Skin epidermis (tissue), 12 donors: ENCODE data around the gene SIL1.

Source experiments
- H3K27ac ChIP-seq, 21 experiments: fragments of 200-600 bp; sonication (generic) in 11 of 21; one replicate each; pipeline ENCODE4 v1.5.0; 2020; ENCODE audit warnings: mild to moderate bottlenecking in 3 of 21, inconsistent platforms in 2 of 21, moderate library complexity in 2 of 21
- H3K4me3 ChIP-seq, 7 experiments: fragments of 200-600 bp; sonication (generic) in 2 of 7; one replicate each; pipeline ENCODE4 v1.5.0; 2020; ENCODE audit warnings: inconsistent platforms in 2 of 7, mild to moderate bottlenecking in 2 of 7, moderate library complexity in 1 of 7

SIL1 gene

GRCh38 chr5:139012176-139012575 lies 186.0 kb downstream of the SIL1 start:
- Histone ChIP-seq H3K27ac (no peak overlapping the region), H3K4me3 (no peak overlapping the region)

DNA sequence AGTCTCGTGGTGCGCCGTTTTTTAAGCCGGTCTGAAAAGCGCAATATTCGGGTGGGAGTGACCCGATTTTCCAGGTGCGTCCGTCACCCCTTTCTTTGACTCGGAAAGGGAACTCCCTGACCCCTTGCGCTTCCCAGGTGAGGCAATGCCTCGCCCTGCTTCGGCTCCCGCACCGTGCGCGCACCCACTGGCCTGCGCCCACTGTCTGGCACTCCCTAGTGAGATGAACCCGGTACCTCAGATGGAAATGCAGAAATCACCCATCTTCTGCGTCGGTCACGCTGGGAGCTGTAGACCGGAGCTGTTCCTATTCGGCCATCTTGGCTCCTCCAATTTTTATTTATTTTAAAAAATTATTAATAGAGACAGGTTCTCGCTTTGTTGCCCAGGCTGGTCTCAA lies 187.0 kb downstream of the SIL1 start:
- Histone ChIP-seq H3K4me3 (peak overlapping the region in 5 of 7 experiments; percentile 3 to 33 (median 29)), H3K27ac (peak overlapping the region in 10 of 21 experiments; percentile 3 to 71 (median 44))

- H3K27ac ChIP-seq: no peak overlapping the region
- no peak overlapping the region for H3K4me3 ChIP-seq
Observed at GRCh38 chr5:139004374-139005307, 193.5 kb downstream of the SIL1 start.

DNA sequence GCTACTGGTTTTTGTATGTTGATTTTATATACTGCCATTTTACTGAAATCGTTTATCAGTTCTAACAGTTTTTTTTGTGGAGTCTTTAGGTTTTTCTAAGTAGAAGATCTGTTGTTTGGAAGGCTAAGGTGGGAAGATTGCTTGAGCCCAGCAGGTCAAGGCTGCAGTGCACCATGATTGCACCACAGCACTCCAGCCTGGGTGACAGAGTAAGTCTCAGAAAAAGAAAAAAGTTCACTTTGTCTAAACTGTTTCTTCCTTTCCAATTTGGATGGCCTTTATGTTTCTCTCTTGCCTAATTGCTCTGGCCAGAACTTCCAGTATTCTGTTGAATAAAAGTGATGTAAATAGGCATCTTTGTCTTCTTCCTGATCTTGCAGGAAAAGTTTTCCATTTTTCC lies 198.5 kb downstream of the SIL1 start:
- H3K27ac ChIP-seq: no peak overlapping the region
- no peak overlapping the region for H3K4me3 ChIP-seq

GRCh38 chr5:138998521-138998920 lies 199.6 kb downstream of the SIL1 start:
- Histone ChIP-seq H3K27ac (no peak overlapping the region), H3K4me3 (no peak overlapping the region)

DNA sequence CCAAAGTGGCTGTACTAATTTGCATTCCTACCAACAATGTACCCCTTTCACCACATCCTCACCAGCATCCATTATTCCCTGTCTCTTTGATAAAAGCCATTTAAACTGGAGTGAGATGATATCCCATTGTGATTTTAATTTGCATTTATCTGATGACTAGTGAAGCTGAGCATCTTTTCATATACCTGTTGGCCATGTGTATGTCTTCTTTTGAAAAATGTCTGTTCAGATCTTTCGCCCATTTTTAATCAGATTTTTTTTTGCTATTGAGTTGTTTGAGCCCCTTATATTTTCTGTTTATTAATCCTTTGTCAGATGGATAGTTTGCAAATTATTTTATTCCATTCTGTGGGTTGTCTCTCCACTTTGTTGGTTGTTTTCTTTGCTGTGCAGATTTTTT lies 202.0 kb downstream of the SIL1 start:
- Histone ChIP-seq H3K27ac (no peak overlapping the region), H3K4me3 (no peak overlapping the region)

GRCh38 chr5:138990986-138991590 lies 207.1 kb downstream of the SIL1 start:
- no peak overlapping the region for H3K27ac ChIP-seq

DNA sequence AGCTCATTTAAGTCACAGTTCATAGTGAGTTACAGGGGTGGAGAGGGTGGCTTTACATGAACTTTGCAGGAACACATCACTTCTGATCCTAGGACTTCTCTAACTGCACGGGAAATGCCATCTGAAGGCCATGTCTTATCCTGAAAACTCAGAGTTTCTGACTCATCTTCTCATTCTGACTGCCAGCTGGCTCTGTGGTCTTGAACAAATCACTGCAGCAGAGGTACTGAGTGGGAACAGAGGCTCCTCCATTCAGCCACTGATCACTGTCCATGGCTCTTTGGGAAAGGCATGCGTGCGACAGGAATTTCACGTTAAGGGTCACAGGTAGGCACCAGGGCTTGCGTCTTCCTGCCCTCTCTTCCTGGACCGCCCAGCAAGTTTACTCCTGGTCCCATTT lies 208.4 kb downstream of the SIL1 start:
- Histone ChIP-seq H3K27ac (no peak overlapping the region), H3K4me3 (no peak overlapping the region)

More at GRCh38 chr5:138990986-138991590, 207.1 kb downstream of the SIL1 start:
- no peak overlapping the region for H3K4me3 ChIP-seq

GRCh38 chr5:138986186-138986800 lies 211.9 kb downstream of the SIL1 start:
- no peak overlapping the region for H3K4me3 ChIP-seq
- H3K27ac ChIP-seq: no peak overlapping the region

GRCh38 chr5:138985683-138986082 lies 212.5 kb downstream of the SIL1 start:
- Histone ChIP-seq H3K27ac (peak overlapping the region in 2 of 21 experiments; percentile 10 to 17), H3K4me3 (no peak overlapping the region)

- Histone ChIP-seq H3K4me3 (no peak overlapping the region), H3K27ac (peak overlapping the region in 2 of 21 experiments; percentile 10 to 17)
Observed at GRCh38 chr5:138985256-138985655, 212.9 kb downstream of the SIL1 start.

- no peak overlapping the region for H3K27ac ChIP-seq
- H3K4me3 ChIP-seq: no peak overlapping the region
Observed at GRCh38 chr5:138983984-138984383, 214.2 kb downstream of the SIL1 start.

DNA sequence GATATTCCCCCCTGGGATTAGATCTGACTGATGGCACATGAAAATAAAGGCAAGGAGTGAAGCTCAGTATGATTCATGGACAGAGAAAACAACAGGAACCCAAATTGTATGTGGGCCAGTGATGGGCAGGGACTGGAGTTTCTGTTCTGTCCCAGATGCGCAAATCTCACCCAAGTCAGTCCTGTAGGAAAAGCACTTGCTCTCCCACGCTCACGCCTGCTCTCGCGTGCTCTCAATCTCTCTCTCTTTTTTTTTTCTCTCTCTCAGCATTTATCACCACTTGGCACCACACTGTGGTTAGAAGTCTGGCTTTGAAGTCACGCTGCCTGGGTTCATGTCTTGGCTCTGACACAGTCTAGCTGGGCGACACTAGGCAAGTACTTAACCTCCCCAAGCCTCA lies 216.6 kb downstream of the SIL1 start:
- H3K4me3 ChIP-seq: no peak overlapping the region
- H3K27ac ChIP-seq: no peak overlapping the region

- H3K27ac ChIP-seq: no peak overlapping the region
Observed at GRCh38 chr5:138981131-138981530, 217.0 kb downstream of the SIL1 start.

GRCh38 chr5:138980441-138980840 lies 217.7 kb downstream of the SIL1 start:
- peak overlapping the region in 1 of 21 experiments; percentile 25 for H3K27ac ChIP-seq
- H3K4me3 ChIP-seq: no peak overlapping the region

More at GRCh38 chr5:138981131-138981530, 217.0 kb downstream of the SIL1 start:
- no peak overlapping the region for H3K4me3 ChIP-seq

GRCh38 chr5:138979684-138980280 lies 218.4 kb downstream of the SIL1 start:
- H3K27ac ChIP-seq: peak overlapping the region in 2 of 21 experiments; percentile 23 to 25
- H3K4me3 ChIP-seq: no peak overlapping the region

DNA sequence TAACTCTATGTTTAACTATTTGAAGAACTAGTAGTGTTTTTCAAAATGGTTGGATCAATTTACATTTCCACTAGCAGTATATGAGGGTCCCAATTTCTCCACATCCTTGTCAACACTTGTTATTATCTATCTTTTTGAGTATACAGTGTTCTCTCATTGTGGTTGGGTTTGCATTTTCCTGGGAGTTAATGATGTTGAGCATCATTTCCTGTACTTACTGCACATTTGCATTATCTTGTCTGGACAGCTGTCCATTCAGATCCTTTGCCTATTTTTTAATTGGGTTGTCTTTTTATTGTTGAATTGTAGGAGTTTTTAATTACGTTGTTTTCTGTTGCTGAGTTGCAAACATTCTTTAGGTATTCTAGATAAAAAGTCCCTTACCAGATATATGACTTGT lies 219.6 kb downstream of the SIL1 start:
- no peak overlapping the region for H3K4me3 ChIP-seq
- no peak overlapping the region for H3K27ac ChIP-seq

DNA sequence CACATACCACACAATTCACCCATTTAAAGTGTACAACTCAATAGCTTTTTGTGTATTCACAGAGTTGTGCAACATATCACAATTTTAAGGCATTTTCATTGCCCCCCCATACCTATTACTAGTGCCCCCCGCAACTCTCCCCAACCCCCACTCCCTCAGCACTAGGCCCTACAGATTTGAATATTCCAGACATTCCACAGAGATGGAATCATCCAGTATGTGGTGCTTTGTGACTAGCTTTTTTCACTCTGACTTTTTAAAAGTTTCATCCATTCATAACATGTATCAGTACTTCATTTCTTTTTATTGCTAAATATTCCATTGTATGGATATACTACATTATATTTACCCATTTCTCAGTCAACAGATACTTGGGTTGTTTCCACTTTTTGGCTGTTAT lies 220.1 kb downstream of the SIL1 start:
- Histone ChIP-seq H3K4me3 (no peak overlapping the region), H3K27ac (no peak overlapping the region)

DNA sequence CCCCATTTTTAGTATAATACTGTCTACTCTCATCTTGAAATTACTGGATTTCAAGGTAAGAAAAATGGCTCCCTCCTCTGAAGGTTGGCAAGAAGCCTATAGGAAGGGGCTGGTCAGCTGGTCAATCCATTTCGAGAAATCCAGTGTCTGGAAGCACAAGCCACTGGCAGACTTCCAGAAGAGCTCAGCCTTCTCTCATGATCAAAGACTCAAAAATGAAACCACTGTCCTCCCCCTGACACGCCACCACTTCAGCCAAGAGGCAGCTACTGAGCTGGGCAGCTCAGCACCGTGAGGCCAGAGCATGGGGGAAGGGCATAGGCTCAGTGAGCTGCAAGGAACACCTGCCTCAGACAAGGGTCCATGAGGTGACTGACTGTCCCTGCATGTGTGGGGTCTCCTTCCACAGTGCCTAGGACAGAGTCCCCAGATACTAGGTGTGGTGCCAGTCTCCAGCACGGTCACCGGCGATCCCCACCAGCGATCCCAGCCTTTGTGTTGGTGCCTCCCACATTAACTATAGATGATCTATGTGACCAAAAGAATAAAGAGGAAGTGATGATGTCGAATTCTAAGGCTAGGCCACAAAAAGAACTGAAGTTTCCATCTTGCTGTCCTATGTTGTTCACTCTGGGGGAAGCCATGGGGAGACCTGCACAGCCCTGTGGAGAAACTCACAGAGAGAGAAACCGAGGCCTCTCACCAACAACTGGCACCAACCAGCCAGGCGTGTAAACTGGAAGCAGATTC lies 222.9 kb downstream of the SIL1 start:
- no peak overlapping the region for H3K4me3 ChIP-seq
- H3K27ac ChIP-seq: peak overlapping the region in 14 of 21 experiments; percentile 2 to 77 (median 50)
